NCI-H2171 treated with DMSO at 0.1 percent for 48 hours (cell line): ENCODE data around the gene ARID5B.

Experiments used
- DNase-seq: peaks from one replicate; lab custom pipeline; 2025; lab: John Stamatoyannopoulos, UW

Gene ARID5B

DNA sequence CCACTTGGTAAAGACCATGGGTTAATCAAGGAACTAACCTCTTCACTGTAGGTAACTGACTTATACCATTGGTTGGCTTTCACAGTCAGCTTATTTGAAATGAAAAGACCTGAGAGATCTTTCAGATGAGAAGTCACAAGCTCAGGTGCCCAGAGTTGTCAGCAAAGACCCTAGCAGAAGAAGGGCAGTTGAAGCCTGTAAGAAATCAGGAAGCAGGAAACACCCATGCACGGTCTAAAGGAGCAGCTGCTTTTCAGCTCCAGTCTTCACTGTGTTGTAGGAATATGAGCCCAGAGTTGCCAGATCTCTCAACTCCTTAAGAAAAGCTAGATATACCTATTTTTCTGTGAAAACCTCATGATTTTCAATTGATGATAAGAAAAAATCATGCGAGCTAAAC, 130.0 kb downstream of the ARID5B start:
- no peak for DNase-seq

DNA sequence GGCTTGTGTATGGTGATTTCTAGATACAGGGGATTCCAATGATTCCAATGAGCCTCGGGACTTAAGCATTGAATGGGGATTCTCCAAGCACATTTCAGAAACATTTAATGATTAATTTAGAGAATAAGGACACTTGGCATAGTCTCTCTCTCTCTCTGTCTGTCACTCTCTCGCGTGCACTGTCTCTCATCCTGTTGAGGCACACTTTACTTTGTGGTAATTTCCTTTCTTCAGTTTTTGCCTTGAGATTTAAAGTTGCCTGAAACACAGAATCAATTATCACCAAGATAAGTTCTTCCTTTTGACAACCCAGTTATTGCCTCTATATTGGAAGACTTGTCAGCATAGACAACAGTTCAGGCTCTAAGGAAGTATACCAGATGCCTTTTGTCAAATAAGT, 131.6 kb downstream of the ARID5B start:
- no peak for DNase-seq

DNA sequence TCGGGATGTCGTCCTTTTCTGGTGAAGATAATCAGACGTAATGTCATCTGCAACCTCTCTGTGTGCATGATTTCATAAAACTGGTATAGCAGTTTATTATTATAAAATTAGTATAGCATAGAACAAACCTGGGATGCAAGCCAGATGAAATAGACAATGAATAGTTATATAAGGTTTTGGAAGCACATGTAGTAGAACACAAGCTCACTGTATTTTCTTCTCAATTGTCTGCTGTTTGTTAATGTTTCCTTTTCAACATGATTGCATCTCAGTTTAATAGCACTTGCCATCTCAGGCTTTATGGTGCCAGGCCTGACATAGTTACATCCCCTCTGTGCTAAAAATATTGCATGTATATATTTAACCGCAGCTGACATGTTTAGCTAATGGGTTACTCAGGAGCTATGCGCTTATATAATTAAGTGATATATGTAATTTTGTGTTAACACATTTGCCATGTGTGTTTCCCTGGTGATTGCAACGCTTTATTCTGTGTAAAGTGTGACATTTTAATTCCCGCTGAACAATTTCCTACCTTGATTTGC, 132.7 kb downstream of the ARID5B start:
- no peak for DNase-seq

DNA sequence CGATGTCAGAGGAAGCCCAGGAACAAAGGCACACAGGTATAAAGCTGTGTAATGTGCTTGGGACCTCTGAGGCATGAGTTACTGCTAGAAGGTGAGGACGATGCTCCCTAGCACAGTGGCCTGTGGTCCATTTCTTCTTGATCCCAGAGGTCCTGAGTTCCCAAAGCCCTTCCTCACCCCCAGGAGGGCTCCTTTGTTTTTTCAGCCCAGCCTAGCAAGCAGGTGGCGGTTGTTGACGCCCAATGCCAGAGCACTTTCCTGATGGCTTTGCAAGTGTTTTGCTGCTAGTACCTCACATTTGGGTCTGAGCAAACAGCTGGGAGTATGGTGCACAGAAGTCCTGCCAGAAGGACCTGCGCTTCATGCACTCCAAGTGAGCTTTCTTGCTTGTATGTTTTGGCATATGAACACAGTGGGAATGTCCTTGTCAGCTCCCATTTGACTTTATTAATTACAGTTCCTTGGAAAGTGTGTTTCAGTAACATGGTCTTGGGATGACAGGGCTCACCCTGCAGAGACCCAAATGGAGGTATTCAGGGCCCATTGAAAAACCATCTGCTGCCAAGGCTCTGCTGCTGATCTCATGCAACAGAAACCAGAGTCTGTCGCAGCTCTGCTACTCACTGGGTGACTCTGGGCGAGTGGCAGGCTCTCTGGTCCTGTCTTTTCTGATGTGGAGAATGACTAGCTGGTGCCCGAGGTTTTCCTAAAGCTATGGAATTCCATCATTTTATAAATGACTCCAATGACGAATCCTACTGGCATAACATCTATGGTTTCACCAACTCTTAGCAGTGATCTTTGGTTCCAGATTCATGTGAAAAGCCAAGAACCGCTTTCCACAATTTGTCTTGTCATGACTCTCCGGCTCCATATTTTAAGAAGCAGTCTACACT, 134.9 kb downstream of the ARID5B start:
- DNase-seq, result peak; percentile 37

DNA sequence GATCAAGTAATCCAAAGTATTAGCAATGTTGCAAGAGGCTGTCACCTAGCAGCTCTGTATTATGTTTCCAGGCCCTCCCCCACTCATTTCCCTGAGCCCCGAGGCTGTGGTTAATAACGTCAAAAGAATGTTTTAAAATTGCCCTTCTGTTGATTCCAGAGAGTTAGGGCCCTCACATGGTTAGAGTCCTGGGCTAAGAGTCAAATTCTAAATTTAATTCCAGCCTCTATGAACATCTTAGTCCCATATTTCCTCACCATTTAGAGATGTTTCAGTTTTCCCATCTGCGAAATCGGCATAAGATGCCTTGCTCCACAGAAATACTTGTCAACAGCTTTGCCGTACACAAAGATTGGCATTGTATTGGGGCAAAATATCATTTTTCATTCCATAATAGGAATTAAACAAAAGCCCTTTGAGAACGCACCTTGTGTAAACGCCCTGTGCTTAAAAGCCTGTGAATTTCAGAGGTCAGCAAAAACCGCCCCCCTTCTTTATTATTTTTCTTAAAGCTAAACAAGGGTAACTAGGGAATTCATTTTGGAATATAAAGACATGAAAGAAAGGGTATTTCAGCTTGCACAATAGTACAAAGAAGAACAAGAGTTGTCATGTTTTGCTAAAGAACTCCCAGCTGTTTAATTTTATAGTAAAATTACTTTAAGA, 135.8 kb downstream of the ARID5B start:
- DNase-seq, result no peak

DNA sequence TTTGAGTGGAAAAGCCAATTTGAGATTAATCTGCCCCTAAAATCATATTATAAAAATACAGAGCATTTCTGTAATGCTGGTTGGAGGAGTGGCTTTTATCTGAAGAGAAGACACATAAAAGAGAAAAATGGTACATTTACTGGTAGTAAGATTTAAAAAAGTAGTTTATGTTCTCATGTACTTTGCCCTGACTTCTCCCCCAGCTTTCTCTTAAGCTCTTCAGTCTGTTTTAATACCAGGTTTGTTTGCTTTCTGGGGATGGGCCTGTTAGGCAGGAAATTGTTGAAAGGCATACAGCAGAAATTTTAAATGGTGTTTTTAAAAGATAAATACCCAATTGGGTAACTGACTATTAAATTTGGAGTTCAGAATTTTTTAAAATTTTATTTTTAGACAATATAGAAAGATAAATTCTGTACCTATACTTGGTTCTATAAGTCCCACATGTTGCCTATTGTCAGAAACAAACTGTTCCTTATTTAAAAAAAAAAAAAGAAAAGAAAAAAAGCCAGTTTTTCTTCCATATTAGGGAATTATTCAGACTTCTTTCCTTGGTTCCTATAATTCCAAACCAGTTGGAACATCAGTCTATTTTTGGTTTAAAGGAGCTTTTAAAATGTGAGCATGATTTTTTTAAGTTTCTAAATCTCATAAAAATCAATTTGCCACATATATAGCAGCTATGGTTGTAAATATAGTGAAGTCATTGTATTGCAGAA, 136.6 kb downstream of the ARID5B start:
- no peak for DNase-seq

DNA sequence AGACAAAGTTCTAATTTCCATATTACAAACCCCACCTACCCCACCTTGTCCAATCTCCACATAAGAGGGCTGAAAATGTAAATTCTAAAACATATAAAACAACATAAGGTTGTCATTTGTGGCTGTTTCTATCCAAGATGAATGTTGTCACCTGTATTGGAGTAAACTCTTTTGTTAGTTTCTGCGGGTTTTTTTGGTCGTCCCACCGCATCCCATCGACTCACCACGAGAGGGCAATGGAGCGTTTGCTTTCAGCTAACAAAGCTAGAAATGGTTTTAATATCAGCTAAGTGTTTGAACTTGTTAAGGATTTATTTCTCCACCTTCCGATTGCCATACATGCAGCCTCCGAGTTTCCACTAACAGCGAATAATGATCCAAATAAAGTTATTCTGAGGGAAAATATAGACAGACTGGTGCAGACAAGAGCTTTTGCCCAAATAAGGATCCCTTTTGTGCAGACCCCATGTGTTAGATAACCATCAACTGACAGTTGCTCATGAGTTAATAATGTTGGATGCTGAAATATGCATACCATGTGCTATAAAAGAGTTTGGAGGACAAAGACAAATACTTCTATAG, 137.2 kb downstream of the ARID5B start:
- DNase-seq, result peak; percentile 79

DNA sequence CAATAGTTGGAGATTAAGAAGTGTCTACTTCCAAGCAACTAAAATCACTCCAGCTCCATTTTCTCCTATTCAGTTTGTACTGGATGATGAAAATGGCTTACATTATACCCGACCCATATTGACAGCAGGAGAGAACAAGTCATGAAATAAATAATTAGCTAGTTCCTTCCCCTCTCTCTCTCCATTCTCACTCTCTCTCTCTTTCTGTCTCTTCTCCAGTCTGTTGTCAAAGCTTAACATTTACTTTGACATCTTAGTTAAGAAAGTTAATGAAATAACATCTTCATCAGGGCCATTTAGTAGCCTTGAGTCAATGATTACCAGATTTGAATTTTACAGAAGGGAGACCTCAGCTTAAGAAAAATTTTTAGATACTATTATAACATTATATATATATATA, 138.5 kb downstream of the ARID5B start:
- DNase-seq, result no peak

DNA sequence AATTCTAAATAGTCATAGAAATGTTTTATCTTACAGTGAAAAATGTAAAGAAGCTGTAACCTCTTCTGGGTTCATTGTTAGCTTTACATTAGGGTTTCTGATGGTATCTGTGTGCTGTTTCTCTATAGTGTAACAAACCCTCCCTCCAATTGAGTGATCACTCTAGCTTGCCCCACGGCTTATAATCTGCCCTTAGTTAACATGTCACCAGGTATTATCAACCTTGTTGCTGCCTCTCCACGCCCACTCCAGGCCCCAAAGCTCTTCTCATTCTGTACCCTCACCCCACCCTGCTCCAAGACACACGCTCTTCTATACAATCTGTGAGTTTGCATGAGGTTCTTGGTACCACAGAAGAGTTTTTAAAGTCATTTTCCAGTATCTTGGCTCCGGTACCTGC, 139.4 kb downstream of the ARID5B start:
- no peak for DNase-seq

DNA sequence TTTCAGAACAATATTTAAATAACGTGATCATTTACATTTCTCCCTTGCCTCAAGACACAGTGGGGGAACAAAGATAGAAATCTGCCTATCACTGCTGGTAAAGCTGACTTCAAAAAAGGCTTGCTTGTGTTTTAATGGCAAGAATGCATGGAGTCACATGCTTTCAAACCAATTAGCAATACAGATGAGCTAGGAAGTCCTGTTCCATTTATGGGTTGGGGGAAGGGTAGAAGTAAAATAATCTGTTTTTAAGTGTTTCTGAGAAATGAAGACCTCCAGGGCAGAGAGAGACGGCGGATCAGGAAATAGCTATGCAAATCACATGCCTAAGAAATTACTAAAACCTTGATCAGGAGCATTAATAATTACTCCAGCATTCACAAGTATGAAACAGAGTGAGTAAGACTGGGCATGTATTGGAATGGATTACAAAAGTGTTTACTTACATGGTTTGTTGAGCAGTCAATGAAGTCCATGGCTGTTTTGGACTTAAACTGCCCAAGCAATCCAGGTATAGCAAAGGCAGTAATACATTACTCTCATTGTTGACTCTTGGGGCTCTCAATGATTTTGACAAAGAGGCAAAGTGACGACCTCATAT, 142.0 kb downstream of the ARID5B start:
- no peak for DNase-seq

DNA sequence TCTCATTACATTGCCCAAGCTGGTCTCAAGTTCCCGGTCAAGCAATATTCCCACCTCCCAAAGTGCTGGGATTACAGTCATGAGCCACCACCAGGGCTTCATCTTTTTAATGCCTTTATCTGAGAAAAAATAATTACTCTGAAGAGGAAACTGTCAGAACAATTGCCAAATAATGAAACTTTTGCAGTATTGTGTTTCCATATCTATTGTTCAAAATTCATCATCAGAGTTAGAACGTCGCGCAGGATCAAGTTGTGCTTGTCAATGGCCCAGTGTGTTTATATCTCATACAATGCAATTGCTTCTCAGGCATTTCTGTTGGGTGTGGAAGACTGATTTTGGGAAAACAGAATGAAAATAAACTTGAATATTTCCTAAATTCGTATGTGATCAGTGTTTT, 143.1 kb downstream of the ARID5B start:
- DNase-seq, result no peak

DNA sequence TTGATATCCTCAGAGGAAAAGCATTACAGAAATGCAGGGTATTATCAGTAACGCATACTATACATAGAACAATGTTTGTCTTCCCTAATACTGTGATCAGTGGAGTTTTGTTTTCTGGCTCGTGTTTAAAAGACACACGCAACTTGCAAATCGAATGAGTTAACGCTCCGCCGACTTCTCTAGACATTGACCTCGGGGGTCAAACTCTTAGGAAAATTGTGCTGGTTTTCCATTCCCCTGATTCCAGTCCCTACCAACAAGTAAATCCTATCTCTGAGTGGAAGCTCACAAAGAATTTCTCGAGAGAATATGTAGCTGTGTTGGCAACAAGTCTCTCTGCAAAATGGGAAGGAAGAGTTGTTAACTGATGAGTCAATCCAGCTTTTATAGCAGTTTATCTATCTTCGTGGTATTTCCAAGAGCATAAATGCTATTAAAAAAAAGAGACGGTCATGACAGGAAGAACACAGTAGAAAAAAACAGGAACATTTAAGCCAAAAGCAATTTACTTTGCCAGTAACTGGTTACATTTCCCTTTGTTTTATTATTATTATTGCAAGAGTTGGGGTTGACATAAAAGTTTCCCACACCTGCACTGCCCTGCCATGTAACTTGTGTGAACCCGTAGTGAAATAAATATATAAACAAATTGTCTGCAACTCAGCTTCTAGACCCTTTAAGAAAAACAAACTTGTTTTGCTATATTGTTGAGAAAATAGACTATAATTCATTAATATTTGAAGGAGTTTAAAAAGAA, 144.4 kb downstream of the ARID5B start:
- DNase-seq, result peak; percentile 12

DNA sequence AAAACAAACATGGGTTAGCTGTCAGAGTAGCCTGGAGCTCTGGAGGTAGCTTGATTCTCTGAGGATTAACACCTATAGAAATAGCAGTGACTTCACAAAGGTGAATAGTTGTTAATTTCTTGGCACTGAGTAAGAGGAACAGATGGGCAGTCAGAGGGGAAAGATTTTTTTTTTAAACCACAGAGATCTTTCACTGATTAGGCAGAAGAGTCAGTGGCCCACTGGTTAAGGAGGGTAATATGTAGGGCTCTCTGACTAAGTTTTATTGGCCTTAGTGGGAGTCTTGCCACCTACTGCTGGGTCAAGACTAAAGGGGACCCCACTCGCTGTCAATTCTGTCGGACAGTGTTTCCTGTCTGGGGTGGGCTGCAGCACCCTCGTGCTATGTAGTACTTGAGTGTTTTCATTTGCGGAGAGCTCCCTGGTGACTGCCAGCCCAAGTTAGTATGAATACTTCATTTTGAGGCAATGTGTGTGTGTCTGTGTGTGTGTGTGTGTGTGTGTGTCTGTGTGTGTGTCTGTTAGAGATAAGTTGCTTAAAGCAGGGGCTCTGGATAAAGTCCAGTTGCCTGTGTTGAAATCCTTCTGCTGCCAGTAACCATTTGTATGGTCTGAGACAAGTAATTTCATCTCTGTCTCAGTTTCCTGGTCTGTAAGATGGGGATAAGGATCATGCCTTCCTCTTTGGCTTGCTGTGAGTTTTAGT, 145.2 kb downstream of the ARID5B start:
- DNase-seq, result peak; percentile 82

DNA sequence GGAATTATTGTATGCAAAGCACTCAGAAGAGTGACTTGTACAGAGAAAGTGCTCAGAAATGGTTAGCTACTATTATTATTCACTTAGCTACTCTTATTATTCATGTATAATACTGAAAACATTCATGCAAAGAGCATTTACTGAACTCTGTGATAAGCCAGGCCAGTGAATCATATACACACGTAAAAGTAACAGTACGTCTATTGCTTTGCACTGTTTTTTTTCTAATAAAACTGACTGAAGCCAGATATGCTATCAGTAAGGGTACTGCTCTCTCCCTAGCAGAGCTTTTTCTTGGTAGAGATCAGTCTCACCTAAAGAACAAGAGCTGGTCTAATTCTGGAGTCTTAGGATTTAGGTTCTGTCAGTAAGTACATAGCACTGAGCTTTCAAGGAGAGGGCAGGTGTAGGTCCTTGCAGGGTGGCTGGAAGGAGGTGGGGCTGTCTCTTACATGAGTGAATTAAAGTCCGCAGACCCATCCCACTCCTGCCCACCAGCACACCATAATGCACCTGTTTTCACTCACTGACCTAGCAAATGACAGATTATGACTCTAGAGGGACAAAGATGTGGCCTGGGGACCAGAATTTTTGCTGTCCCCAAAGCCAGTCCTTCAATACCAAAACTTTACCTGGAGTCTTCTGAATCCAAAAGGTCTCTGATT, 145.9 kb downstream of the ARID5B start:
- no peak for DNase-seq

DNA sequence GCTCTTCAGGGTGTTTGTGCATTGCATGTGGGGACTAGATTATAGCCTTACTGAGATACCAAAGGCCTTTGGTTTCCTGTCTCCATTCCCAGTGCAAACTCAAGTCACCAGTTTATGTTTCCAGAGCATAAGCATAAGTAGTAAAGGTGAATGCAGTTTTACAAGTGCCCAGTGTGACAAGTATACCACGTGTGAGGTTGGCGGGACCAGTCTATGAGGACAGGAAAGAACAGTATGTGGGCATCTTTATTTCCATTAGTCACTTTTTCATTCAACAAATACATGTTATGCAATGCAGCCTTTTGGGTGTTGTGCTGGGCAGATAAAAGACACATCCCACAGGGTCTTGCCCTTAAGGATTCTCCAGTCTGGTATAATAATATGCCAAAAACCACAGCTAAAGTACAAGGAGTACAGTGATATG, 146.5 kb downstream of the ARID5B start:
- DNase-seq, result no peak

DNA sequence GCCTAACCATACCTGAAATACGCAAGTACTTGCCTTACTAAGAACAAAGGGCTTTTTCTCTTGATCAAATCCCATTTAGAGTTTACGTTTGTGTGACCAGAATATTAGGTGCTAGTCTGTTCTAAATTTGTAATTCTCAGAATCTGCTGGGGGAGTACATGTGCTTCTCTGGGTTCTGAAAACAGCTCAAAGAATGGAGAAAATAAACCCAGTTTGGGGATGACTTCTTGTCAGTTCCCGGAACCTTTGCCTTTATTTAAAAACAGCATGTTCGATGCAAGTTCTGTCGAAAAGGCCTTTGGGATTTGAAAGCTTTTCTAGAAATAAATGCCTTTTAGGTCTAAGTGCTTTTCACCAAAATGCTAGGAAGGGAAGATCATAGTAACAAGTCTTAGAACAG, 147.0 kb downstream of the ARID5B start:
- no peak for DNase-seq

DNA sequence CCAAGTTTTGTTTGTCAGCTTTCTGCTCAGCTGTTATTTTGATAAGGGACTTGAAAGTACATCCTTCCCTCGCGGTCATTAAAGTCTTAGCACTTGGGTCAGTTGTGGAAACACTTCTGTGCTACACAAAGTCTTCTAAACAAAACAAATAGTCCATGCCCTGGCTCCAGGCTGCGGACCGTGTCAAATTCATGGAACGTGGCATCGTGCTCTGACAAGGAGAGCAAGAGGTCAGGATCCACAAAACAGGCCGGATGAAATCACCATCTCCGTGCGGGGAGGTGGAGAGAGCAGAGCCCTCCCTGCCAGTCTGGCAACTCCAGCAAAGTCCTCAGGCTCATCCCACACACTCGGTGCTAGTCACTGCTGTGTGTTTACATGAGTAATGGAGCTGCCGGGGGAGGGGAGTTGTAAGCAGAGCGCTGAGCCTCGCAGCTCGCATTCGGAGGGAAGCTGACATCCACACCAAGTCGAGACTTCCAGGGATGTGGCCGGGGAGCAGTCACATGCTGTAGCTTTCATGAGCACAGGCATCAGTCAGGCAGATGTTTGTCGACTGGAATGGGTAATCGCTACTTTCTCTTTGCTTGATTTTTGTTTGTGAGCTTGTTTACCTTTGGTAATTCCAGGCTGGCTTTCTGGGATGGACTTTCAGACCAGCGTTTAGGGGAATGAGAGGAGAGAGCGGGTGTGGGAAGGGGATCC, 147.6 kb downstream of the ARID5B start:
- peak; percentile 52 for DNase-seq

DNA sequence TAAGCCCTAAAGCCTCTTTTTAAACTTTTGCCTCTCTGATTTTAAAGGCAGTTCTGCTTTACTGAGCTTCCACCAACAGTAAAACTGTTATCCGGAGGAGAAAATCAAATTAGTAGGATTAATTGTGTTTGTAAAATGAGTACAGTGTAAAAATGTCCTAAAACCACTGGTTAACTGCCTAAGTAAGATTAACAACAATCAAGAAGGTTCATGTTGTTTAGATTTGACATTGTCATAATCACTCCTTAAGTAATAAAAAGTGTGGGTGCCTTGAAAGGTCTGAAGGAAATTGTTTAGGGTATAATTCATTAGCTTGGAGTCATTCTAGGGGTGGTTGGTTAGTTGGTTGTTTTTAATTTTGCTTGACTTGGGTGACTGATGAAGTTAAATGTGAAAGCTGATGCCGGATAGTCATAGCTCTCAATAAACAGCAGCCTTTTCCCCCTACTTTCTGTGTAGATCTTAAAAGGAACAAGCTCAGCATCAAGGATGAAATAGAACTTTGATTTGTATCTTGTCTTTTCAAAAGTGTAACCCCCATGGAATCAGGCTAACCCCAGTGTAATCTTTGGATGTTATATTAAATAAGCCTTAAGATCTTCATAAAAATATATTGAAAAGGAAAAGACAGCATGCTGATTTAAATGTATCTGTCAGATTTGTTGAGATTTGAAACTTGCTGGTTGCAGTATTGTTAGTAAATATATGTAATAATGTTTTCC, 148.3 kb downstream of the ARID5B start:
- DNase-seq, result no peak
